Liver (tissue), 9 donors: Measurements from ENCODE around the gene TAMALIN. TPM values are rescaled to one million over a fixed set of nuclear protein-coding genes. Genes with fewer than 3 reads are reported as not detected.

Experiments
- DNase-seq: peaks from one replicate; pipeline ENCODE4 v3.0.0-alpha.2; 2017; ENCODE audit warnings: low spot score
- H3K27ac ChIP-seq, 2 donors: one replicate each; pipeline ENCODE4 v1.7.0; 2013; ENCODE audit warnings: inconsistent platforms in 2 of 2, low read length in 2 of 2, control low read depth in 1 of 2, low read depth in 1 of 2, mild to moderate bottlenecking in 1 of 2
- H3K27me3 ChIP-seq, 4 donors: one replicate each; pipeline versions ENCODE4 v1.6.1 to v1.7.0; 2013; ENCODE audit warnings: low read length in 3 of 4, inconsistent platforms in 1 of 4, mild to moderate bottlenecking in 1 of 4, moderate library complexity in 1 of 4; ENCODE audit not compliant: control insufficient read depth in 4 of 4, insufficient read depth in 4 of 4
- H3K36me3 ChIP-seq, 4 donors: one replicate each; pipeline versions ENCODE4 v1.6.1 to v1.7.0; 2013; ENCODE audit warnings: low read length in 3 of 4, mild to moderate bottlenecking in 3 of 4, low read depth in 1 of 4, moderate library complexity in 1 of 4; ENCODE audit not compliant: control insufficient read depth in 4 of 4, insufficient read depth in 3 of 4
- H3K4me1 ChIP-seq, 4 donors: one replicate each; pipeline versions ENCODE4 v1.6.1 to v1.7.0; 2013; ENCODE audit warnings: low read length in 3 of 4, mild to moderate bottlenecking in 3 of 4, moderate library complexity in 1 of 4; ENCODE audit not compliant: control insufficient read depth in 4 of 4, insufficient read depth in 4 of 4
- H3K4me3 ChIP-seq, 3 donors: one replicate each; pipeline versions ENCODE4 v1.6.1 to v1.7.0; 2013; ENCODE audit warnings: low read length in 3 of 3, control low read depth in 1 of 3, low read depth in 1 of 3, mild to moderate bottlenecking in 1 of 3
- H3K9ac ChIP-seq, 2 donors: one replicate each; pipeline ENCODE4 v1.7.0; 2013; ENCODE audit warnings: low read length in 2 of 2, mild to moderate bottlenecking in 2 of 2, moderate library complexity in 2 of 2, control low read depth in 1 of 2, low read depth in 1 of 2
- H3K9me3 ChIP-seq, 4 donors: one replicate each; pipeline versions ENCODE4 v1.6.1 to v1.7.0; 2013; ENCODE audit warnings: low read length in 3 of 4; ENCODE audit not compliant: control insufficient read depth in 4 of 4
- ATF3 ChIP-seq: IDR thresholded peaks from 2 replicates; pipeline ENCODE4 v1.6.1; 2016; ENCODE audit warnings: antibody characterized with exemption
- CTCF ChIP-seq: fragments of 150-350 bp; IDR thresholded peaks from 2 replicates; pipeline ENCODE4 v1.5.1; 2017; ENCODE audit warnings: improper control_type of control experiment, low read depth, low read length; ENCODE audit not compliant: missing input control
- EGR1 ChIP-seq, 2 donors: IDR thresholded peaks; 2 replicates each; pipeline ENCODE4 v1.6.1; 2016 to 2018; ENCODE audit warnings: antibody characterized with exemption in 2 of 2, low read depth in 2 of 2
- FOXA1 ChIP-seq: IDR thresholded peaks from 2 replicates; pipeline ENCODE4 v1.6.1; 2016; ENCODE audit warnings: antibody characterized with exemption
- FOXA2 ChIP-seq: IDR thresholded peaks from 2 replicates; pipeline ENCODE4 v1.6.1; 2016; ENCODE audit warnings: antibody characterized with exemption
- GABPA ChIP-seq, 2 donors: IDR thresholded peaks in 1 of 2; conservative IDR thresholded peaks in 1 of 2; 2 replicates each; pipeline ENCODE4 v1.6.1; 2016; ENCODE audit warnings: antibody characterized with exemption in 2 of 2, mild to moderate bottlenecking in 1 of 2, moderate library complexity in 1 of 2
- HNF4A ChIP-seq, 2 donors: conservative IDR thresholded peaks; 2 replicates each; pipeline ENCODE4 v1.6.1; 2016; ENCODE audit warnings: antibody characterized with exemption in 2 of 2, mild to moderate bottlenecking in 2 of 2
- HNF4G ChIP-seq: IDR thresholded peaks from 2 replicates; pipeline ENCODE4 v1.6.1; 2016; ENCODE audit warnings: antibody characterized with exemption
- JUND ChIP-seq, 2 donors: IDR thresholded peaks; 2 replicates each; pipeline ENCODE4 v1.6.1; 2016; ENCODE audit warnings: antibody characterized with exemption in 2 of 2
- MAX ChIP-seq: IDR thresholded peaks from 2 replicates; pipeline ENCODE4 v1.6.1; 2016; ENCODE audit warnings: antibody characterized with exemption
- NR2F2 ChIP-seq: IDR thresholded peaks from 2 replicates; pipeline ENCODE4 v1.6.1; 2016; ENCODE audit warnings: antibody characterized with exemption
- RAD21 ChIP-seq, 2 donors: IDR thresholded peaks; 2 replicates each; pipeline ENCODE4 v1.6.1; 2016; ENCODE audit warnings: antibody characterized with exemption in 2 of 2, mild to moderate bottlenecking in 2 of 2
- REST ChIP-seq: IDR thresholded peaks from 2 replicates; pipeline ENCODE4 v1.6.1; 2016; ENCODE audit warnings: antibody characterized with exemption, mild to moderate bottlenecking
- RXRA ChIP-seq, 2 donors: IDR thresholded peaks; 2 replicates each; pipeline ENCODE4 v1.6.1; 2017 to 2018; ENCODE audit warnings: antibody characterized with exemption in 2 of 2, mild to moderate bottlenecking in 1 of 2
- SP1 ChIP-seq: IDR thresholded peaks from 2 replicates; pipeline ENCODE4 v1.6.1; 2018; ENCODE audit warnings: antibody characterized with exemption, mild to moderate bottlenecking
- TAF1 ChIP-seq: conservative IDR thresholded peaks from 2 replicates; pipeline ENCODE4 v1.6.1; 2016; ENCODE audit warnings: antibody characterized with exemption, mild to moderate bottlenecking
- YY1 ChIP-seq: IDR thresholded peaks from 2 replicates; pipeline ENCODE4 v1.6.1; 2016; ENCODE audit warnings: antibody characterized with exemption, mild to moderate bottlenecking
- ZBTB33 ChIP-seq: IDR thresholded peaks from 2 replicates; pipeline ENCODE4 v1.6.1; 2016; ENCODE audit warnings: antibody characterized with exemption
- WGBS: extraction: QIAGEN DNeasy Blood & Tissue Kit; methylation state at CpG from one replicate; pipeline ENCODE4 v1.1.7; 2013; 5-methylcytosine and 5-hydroxymethylcytosine counted together
- polyA plus RNA-seq, 2 donors: library from polyadenylated mRNA; stranded (reverse) in 1 of 2; unstranded in 1 of 2; fragments of 200-250 nt in 1 of 2; fragments of >200 nt in 1 of 2; fragmentation: Nextera tagmentation in 1 of 2; extraction: Ambion mirVana in 1 of 2; gene quantifications; one replicate each; pipeline versions ENCODE4 v1.2.1 to v1.2.3, GENCODE V29; 2013 to 2015
- total RNA-seq, 2 donors: library from RNA; depleted of rRNA; stranded (reverse); fragments of >200 nt; gene quantifications; one replicate each; pipeline ENCODE4 v1.2.3, GENCODE V29; 2014
- donor health status: healthy.
- donor health status: healthy.
- donor health status: healthy.
- donor health status: healthy.
- donor health status: healthy.

The TAMALIN gene
- total and polyA plus RNA-seq, 4 donors, result 1.1 to 9.9 (median 2.5) TPM

- Histone ChIP-seq H3K4me1 (peaks cover 26 to 73% (median 66%) of the 10 kb centered on the region in 4 donors), H3K27me3 (no peaks in the 10 kb centered on the region), H3K36me3 (peaks cover 5 to 17% (median 9%) of the 10 kb centered on the region in 4 donors), H3K4me3 (no peak overlapping the region), H3K27ac (peak overlapping the region; percentile 72 to 87), H3K9me3 (no peaks in the 10 kb centered on the region), H3K9ac (no peak overlapping the region)
- WGBS, result 73% methylated on average over 10 of the region's 10 CpGs
- TF ChIP-seq EGR1 (IDR thresholded peaks at IDR 0.05; ENCODE audit: low read depth in 2 of 2) (peak in 1 of 2 donors; percentile 36), RXRA (IDR thresholded peaks at IDR 0.05) (peak; percentile 71 to 78), ZBTB33 (no peak), GABPA (IDR thresholded peaks at IDR 0.05 in 1 of 2, conservative IDR thresholded peaks at IDR 0.05 in 1 of 2) (peak; percentile 32 to 53), FOXA1 (no peak), FOXA2 (no peak), JUND (IDR thresholded peaks at IDR 0.05) (peak; percentile 58 to 68), YY1 (peak; percentile 38), NR2F2 (no peak), RAD21 (IDR thresholded peaks at IDR 0.05) (peak; percentile 35 to 61), HNF4A (conservative IDR thresholded peaks at IDR 0.05) (peak; percentile 68 to 75), HNF4G (peak; percentile 40), SP1 (peak; percentile 70), ATF3 (peak; percentile 57), TAF1 (no peak), CTCF (peak; percentile 23), REST (peak; percentile 15), MAX (no peak)
- no peak for DNase-seq
These were observed 30.2 kb upstream of the TAMALIN start for GRCh38 chr12:51976376-51977160.
